ENCODE results near the gene IL16. TPM values are rescaled to one million over a fixed set of nuclear protein-coding genes. Genes with fewer than 3 reads are reported as not detected.

Gene IL16
- total RNA-seq, 1 experiment from 2014 or later: 0.81 TPM

DNA sequence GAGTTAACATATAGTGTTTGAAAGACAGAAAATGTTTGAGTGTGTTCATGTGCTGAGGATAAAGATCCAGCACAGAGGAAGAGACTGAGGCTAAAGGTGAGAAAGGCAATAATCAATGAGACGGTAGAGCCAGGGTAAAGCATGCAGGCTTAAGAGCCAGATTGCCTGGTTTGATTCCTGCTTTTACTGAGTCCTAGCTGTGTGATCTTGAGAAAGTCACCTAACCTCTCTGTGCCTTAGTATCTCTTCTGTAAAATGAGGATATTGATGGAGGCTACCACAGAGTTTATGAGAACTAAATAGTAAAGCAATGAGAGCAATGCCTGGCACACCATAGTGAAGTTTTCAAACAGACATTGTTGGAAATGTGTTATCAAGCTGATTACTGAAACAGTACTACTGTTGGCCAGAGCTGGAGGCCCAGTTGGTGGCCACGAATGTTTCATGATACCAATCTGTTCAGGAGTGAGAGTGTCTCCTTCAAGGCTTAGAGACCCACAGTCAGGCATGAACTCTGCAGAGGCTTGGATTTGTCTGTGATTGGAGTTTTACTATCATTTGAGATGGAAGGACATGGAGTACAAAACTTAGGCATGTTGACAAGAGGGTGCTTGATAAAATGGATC, 26.8 kb downstream of the IL16 start:
- Histone ChIP-seq H3K9me2 (ENCODE audit: insufficient read depth) (no peaks in the 10 kb centered on the region), H3K4me1 (ENCODE audit: control insufficient read depth in 1 of 2, insufficient read depth in 2 of 2, low read length in 2 of 2) (no peaks in the 10 kb centered on the region), H3K4me3 (replicated peaks in 1 of 2; ENCODE audit: low read depth in 1 of 2, low read length in 2 of 2) (no peak overlapping the region), H4K20me1 (ENCODE audit: insufficient read depth) (no peaks in the 10 kb centered on the region), H2AFZ (ENCODE audit: low read depth, low read length, poor library complexity, severe bottlenecking) (no peak overlapping the region), H3K4me2 (ENCODE audit: low read length) (no peak overlapping the region), H3K9me3 (ENCODE audit: control insufficient read depth in 1 of 2, insufficient read depth in 1 of 2, low read depth in 1 of 2, low read length in 2 of 2) (no peaks in the 10 kb centered on the region), H3K36me3 (ENCODE audit: control insufficient read depth in 1 of 2, insufficient read depth in 2 of 2, low read length in 2 of 2) (no peaks in the 10 kb centered on the region), H3K9ac (ENCODE audit: low read length) (no peak overlapping the region), H3K27ac (ENCODE audit: low read depth, low read length) (no peak overlapping the region), H3K79me2 (ENCODE audit: insufficient read depth, low read length) (no peaks in the 10 kb centered on the region), H3K27me3 (ENCODE audit: insufficient read depth, low read length) (peaks cover 10% of the 10 kb centered on the region; the same call in 1 of the 2 replicates)
- ATAC-seq (no peak), DNase-seq (ENCODE audit: low read depth, low spot score) (no peak)
- ChIA-PET POLR2A (no interaction called here), RAD21 (ENCODE audit: low non-redundant PET in 1 of 2, low total read pairs in 2 of 2, uncharacterized antibody in 2 of 2, unreplicated experiment in 2 of 2) (no interaction called here), CTCF (no interaction called here)
- intact Hi-C loops (cut with micrococcal nuclease): no loop called here
- no peak for TF ChIP-seq ELF1 (IDR thresholded peaks at IDR 0.05; ENCODE audit: borderline replicate concordance, low read depth)
- TF ChIP-seq, protein P1, sequence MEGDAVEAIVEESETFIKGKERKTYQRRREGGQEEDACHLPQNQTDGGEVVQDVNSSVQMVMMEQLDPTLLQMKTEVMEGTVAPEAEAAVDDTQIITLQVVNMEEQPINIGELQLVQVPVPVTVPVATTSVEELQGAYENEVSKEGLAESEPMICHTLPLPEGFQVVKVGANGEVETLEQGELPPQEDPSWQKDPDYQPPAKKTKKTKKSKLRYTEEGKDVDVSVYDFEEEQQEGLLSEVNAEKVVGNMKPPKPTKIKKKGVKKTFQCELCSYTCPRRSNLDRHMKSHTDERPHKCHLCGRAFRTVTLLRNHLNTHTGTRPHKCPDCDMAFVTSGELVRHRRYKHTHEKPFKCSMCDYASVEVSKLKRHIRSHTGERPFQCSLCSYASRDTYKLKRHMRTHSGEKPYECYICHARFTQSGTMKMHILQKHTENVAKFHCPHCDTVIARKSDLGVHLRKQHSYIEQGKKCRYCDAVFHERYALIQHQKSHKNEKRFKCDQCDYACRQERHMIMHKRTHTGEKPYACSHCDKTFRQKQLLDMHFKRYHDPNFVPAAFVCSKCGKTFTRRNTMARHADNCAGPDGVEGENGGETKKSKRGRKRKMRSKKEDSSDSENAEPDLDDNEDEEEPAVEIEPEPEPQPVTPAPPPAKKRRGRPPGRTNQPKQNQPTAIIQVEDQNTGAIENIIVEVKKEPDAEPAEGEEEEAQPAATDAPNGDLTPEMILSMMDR (IDR thresholded peaks at IDR 0.05 in 2 of 3, conservative IDR thresholded peaks at IDR 0.05 in 1 of 3; ENCODE audit: borderline replicate concordance in 1 of 3, insufficient read depth in 1 of 3, low read depth in 2 of 3, low read length in 2 of 3): no peak
- no peak for TF ChIP-seq RAD21 (IDR thresholded peaks at IDR 0.05; ENCODE audit: low read depth)
- no peak for TF ChIP-seq SRF (IDR thresholded peaks at IDR 0.05; ENCODE audit: low read depth)
- no peak for TF ChIP-seq FOSL1 (IDR thresholded peaks at IDR 0.05; ENCODE audit: low read depth)
- no peak for TF ChIP-seq EZH2 (IDR thresholded peaks at IDR 0.05)
- TF ChIP-seq, protein P2, sequence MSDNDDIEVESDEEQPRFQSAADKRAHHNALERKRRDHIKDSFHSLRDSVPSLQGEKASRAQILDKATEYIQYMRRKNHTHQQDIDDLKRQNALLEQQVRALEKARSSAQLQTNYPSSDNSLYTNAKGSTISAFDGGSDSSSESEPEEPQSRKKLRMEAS (IDR thresholded peaks at IDR 0.05): no peak
- TF ChIP-seq, protein P3, sequence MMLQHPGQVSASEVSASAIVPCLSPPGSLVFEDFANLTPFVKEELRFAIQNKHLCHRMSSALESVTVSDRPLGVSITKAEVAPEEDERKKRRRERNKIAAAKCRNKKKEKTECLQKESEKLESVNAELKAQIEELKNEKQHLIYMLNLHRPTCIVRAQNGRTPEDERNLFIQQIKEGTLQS (IDR thresholded peaks at IDR 0.05): no peak
- no peak for TF ChIP-seq ZNF274 (IDR thresholded peaks at IDR 0.05; ENCODE audit: low read depth, low read length)
- no peak for TF ChIP-seq POLR2AphosphoS5 (IDR thresholded peaks at IDR 0.05; ENCODE audit: low read depth, low read length)
- TF ChIP-seq POLR2A (IDR thresholded peaks at IDR 0.05; ENCODE audit: borderline replicate concordance, extremely low read depth, insufficient read depth, insufficient read length): no peak
- no peak for TF ChIP-seq EZH2phosphoT487 (IDR thresholded peaks at IDR 0.05; ENCODE audit: borderline replicate concordance)
- TF ChIP-seq YY1 (IDR thresholded peaks at IDR 0.05; ENCODE audit: extremely low read depth, insufficient replicate concordance, low read depth, low read length): no peak
- no peak for TF ChIP-seq SP1 (IDR thresholded peaks at IDR 0.05; ENCODE audit: low read depth)
- no peak for TF ChIP-seq SIN3A (IDR thresholded peaks at IDR 0.05; ENCODE audit: low read depth)
- no peak for TF ChIP-seq TCF7L2 (IDR thresholded peaks at IDR 0.05; ENCODE audit: borderline replicate concordance, extremely low read depth, insufficient read depth, insufficient read length)
- TF ChIP-seq CEBPB (IDR thresholded peaks at IDR 0.05; ENCODE audit: low read depth): no peak
- TF ChIP-seq, protein P4, sequence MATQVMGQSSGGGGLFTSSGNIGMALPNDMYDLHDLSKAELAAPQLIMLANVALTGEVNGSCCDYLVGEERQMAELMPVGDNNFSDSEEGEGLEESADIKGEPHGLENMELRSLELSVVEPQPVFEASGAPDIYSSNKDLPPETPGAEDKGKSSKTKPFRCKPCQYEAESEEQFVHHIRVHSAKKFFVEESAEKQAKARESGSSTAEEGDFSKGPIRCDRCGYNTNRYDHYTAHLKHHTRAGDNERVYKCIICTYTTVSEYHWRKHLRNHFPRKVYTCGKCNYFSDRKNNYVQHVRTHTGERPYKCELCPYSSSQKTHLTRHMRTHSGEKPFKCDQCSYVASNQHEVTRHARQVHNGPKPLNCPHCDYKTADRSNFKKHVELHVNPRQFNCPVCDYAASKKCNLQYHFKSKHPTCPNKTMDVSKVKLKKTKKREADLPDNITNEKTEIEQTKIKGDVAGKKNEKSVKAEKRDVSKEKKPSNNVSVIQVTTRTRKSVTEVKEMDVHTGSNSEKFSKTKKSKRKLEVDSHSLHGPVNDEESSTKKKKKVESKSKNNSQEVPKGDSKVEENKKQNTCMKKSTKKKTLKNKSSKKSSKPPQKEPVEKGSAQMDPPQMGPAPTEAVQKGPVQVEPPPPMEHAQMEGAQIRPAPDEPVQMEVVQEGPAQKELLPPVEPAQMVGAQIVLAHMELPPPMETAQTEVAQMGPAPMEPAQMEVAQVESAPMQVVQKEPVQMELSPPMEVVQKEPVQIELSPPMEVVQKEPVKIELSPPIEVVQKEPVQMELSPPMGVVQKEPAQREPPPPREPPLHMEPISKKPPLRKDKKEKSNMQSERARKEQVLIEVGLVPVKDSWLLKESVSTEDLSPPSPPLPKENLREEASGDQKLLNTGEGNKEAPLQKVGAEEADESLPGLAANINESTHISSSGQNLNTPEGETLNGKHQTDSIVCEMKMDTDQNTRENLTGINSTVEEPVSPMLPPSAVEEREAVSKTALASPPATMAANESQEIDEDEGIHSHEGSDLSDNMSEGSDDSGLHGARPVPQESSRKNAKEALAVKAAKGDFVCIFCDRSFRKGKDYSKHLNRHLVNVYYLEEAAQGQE (IDR thresholded peaks at IDR 0.05; ENCODE audit: low read depth): no peak
- BruUV-seq (replicated peaks): no TSS peak

Data from HCT116 (cell line).